HG02884 (cell line): ENCODE results near the gene CDH5.
"Not testable (repeated sequence)": the region's sequence is repeated elsewhere in the genome, so short reads cannot be mapped to it uniquely, and the experiment has no call there.

Experiments used
- ATAC-seq: cut with Tn5 transposase; IDR thresholded peaks from one replicate; pipeline ENCODE4 v1.9.1; 2021; ENCODE audit warnings: mild to moderate bottlenecking, moderate library complexity; ENCODE audit not compliant: unreplicated experiment

The CDH5 gene, protein sequence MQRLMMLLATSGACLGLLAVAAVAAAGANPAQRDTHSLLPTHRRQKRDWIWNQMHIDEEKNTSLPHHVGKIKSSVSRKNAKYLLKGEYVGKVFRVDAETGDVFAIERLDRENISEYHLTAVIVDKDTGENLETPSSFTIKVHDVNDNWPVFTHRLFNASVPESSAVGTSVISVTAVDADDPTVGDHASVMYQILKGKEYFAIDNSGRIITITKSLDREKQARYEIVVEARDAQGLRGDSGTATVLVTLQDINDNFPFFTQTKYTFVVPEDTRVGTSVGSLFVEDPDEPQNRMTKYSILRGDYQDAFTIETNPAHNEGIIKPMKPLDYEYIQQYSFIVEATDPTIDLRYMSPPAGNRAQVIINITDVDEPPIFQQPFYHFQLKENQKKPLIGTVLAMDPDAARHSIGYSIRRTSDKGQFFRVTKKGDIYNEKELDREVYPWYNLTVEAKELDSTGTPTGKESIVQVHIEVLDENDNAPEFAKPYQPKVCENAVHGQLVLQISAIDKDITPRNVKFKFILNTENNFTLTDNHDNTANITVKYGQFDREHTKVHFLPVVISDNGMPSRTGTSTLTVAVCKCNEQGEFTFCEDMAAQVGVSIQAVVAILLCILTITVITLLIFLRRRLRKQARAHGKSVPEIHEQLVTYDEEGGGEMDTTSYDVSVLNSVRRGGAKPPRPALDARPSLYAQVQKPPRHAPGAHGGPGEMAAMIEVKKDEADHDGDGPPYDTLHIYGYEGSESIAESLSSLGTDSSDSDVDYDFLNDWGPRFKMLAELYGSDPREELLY

DNA sequence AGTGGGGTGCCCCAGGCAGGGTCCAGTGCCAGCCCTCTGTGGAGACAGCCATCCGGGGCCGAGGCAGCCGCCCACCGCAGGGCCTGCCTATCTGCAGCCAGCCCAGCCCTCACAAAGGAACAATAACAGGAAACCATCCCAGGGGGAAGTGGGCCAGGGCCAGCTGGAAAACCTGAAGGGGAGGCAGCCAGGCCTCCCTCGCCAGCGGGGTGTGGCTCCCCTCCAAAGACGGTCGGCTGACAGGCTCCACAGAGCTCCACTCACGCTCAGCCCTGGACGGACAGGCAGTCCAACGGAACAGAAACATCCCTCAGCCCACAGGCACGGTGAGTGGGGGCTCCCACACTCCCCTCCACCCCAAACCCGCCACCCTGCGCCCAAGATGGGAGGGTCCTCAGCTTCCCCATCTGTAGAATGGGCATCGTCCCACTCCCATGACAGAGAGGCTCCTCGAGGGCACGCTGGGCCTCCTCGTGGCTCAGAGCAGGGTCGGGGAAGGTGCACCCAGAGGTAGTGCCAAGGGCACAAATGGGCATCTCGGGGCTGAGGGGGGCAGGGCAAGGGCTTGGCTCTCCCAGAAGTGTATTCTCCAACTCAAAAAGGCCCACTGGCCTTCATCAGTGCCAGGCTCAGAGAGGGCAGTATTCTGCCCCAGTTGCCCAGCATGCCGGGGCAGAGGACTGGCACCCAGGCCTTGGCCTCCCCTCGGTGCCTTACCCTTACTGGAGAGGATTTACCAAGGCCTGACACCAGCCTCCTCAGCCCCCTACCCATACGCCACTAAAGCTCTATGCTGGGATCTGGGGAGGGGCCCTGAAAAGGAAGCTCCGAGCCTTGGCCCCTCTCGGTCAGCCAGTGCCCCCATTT, at the start of gene CDH5:
CDH5 (plus strand) TSS at position 259 of the 867 bp plus-strand sequence. CDS start 12,647 bp downstream, outside the sequence.
- no peak for ATAC-seq

GRCh38 chr16:66318505-66318904, 48.0 kb upstream of the CDH5 start:
- ATAC-seq, result no peak

DNA sequence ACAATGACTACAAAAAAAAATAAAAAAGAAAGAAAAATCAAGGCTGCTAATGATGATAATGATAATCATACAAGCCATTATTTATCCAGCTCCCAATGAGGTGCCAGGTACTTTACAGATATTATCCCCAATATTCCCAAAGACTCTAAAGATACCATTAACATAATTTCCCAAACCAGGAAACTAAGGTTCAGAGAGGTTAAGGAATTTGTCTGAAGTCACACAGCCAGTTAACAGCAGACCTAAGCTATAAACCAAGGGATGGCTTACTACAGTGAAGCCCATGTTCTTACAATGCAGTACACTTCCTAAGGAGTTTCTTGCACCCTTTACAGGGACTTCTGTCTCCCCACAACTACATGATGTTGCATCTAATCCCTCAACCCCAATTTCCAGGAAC, 45.7 kb upstream of the CDH5 start:
- no peak for ATAC-seq

GRCh38 chr16:66322174-66322573, 44.3 kb upstream of the CDH5 start:
- no peak for ATAC-seq

DNA sequence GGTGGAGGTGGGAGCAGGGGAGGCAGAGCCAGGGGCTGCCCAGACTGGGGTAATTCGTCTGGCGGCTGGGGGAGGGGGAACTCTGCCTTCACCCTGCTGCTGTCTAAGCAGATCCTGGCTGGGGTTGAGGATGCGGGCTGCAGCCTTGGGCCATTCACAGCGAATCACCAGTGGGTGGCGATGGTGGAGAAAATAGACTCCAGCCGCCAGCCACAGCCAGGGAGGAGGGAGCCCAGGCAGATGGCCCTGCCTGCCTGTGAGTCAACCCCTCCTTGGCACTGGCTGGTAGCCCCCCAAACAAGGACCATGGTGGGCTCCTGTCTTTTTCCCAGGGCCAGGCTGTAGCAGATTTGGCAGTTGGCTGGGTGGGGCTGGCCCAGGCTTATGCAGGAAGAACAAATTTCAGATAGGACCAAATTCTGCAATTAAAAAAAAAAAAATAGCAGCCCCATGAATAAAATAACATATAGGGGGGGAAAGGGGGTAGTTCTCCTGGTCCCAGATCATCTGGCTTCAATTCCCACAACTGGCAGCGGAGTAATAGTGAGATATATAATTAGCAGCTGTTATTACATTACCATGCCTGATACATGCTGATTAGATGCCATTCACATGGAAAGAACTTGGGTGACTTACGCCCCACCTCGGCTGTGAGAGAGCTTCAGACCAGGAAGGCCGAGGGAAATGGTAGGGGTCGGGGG, 41.5 kb upstream of the CDH5 start:
- ATAC-seq, result no peak

- no peak for ATAC-seq
Measured at GRCh38 chr16:66325717-66326376, 40.6 kb upstream of the CDH5 start.

DNA sequence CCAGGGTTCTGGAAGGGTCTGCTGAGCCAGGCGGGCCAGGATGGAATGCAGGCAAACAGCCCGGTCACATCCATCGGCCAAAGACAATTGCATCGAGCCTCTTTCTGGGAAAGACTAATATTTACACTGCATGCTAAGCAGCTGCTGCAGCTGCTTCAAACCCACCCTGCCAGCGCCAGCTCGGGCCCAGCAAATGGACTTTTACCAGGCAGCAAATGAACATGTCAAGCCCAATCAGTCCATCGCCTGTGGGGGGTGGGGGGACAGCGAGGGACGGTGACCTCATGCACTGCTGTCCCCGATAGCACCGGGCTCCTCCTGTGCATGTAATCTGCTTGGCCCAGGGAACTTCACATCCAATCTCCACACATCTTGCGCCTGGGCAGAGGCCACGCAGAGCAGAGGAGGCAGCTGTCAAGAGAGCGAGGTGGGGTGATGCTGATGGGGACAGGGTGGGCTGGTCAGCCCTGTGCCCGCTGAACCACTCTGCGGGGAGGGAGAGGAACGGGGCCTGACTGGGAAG, 39.4 kb upstream of the CDH5 start:
- no peak for ATAC-seq

GRCh38 chr16:66328282-66328681, 38.2 kb upstream of the CDH5 start:
- no peak for ATAC-seq

- ATAC-seq, result not testable (repeated sequence)
Measured at GRCh38 chr16:66331464-66331863, 35.0 kb upstream of the CDH5 start.

- ATAC-seq, result no peak
Measured at GRCh38 chr16:66332634-66333610, 33.6 kb upstream of the CDH5 start.

- ATAC-seq, result no peak
Measured at GRCh38 chr16:66334853-66335574, 31.5 kb upstream of the CDH5 start.

DNA sequence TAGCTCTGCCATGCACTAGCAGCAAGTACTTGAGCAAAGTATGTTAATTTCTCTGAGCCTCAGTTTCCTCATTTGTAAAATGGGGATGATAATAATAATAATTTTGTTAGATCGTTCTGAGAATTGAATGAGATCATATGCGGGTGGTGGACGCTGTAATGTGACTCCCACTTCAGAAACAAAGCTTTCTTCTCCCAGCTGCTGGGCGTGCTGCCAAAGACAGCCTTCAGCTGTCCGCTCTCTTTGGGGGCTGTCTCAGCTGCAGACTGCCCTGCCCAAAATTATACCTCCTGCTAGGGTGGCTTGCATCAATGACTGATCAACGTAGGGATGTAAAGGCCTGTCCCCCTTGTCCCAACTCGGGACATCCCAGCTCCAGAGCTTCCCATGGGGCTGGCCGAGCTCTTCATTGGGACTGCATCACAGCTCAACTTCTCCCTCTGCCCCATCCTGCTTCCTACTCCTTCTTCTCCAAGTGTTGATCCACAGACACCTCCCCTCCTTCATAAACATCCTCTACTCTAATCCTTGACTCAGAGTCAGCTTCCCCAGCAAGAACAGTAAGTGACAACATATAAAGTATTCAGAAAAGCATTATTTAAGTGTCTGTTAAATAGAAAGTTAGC, 30.7 kb upstream of the CDH5 start:
- no peak for ATAC-seq

- ATAC-seq, result no peak
Measured at GRCh38 chr16:66337463-66338188, 28.9 kb upstream of the CDH5 start.

DNA sequence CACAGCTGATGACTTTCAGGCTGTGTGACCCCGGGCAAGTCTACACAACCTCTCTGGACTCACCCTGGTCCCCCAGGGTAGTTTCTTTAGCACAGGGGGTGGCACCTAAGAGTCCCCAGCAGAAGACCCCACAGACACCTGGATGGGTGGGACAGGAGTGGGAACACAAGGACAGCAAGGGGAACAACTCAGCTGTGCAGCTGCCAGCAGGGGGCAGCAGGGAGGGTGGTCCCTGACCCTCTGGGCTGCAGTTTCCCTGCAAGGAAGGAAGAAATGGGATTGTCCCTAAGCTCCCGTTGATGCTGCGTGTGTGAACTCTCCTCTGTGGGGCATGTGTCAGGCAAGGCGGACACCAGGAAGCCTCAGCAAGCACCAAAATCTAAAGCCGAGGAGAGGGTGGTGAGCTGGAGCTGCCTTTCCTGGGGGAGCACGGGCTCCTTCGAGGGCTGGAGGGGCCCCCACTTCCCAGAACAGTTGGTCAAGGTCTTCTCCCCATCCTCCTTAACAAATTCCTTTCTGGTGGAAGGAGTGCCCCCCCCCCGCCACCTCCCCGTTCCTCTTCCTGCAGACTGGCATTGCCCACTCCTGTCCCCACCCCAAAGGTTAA, 24.1 kb upstream of the CDH5 start:
- ATAC-seq, result no peak

GRCh38 chr16:66344533-66345145, 21.9 kb upstream of the CDH5 start:
- no peak for ATAC-seq

DNA sequence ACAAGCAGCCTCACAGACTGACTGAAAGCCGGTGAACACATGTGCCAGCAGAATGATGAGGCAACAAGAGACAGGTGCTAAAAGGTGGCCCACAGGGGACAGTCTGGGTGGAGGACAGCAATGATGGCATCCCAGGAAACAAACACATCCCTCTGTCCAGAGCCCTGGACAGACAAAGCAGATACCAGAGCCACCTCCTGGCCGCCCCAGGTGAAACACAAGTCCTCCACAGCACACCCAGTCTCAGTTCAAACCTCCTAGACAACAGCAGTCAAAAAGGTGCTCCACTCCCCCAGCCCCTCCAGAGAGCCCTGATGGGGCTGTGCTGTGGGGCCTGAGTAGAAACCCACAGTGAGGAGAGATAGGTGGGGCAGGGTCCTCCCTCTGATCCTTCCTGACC, 20.3 kb upstream of the CDH5 start:
- ATAC-seq, result no peak
